NCI-H524 (cell line): ENCODE measurements around the gene KLHDC4.

Experiments
- DNase-seq, 2 experiments: peaks; one replicate each; lab custom pipeline; 2025; lab: John Stamatoyannopoulos, UW

KLHDC4 gene

DNA sequence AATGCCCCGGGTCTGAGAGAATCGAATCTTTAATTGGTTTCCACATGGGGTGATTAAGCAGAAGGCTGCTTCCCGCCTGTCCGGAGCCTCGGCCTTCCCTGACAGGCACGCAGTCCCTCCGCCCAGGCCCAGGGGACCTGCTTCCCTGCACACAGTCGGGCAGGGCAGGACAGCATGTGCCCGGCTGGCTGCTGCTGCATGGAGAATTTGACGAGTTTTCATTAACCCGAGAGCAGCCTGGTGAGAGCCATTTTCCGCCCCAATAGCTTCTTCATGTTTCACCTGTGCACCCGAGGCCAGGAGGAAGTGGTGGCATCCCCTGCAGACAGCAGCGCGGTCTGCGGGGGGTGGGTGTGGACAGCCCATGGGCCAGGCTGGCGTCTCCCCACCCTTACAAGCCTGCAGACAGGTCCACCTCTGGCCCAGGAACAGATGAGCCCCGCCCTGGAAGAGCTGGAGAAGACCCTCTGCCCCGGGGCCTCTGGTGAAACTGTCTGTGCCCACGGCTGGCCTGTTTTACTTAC is 67.0 kb downstream of the KLHDC4 start:
- no peak for DNase-seq

DNA sequence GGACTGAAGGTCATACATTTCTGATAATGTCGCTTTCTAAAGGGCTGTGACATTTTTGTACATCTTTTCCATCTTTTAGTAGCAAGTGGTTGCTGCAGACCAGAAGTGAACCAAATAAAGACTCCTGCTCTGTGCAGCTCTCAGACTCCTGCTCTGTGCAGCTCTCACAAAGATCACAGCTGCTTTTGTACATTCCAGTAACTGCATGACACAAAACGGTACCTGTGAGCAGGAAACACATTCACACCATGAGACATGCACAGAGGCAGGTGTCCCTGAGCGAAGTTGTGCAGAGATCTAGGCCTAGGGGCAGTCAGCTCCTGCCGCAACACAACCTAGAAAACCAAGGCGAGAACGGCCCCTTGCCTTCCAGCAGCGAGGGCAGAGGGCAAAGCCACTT is 67.5 kb downstream of the KLHDC4 start:
- no peak for DNase-seq

DNA sequence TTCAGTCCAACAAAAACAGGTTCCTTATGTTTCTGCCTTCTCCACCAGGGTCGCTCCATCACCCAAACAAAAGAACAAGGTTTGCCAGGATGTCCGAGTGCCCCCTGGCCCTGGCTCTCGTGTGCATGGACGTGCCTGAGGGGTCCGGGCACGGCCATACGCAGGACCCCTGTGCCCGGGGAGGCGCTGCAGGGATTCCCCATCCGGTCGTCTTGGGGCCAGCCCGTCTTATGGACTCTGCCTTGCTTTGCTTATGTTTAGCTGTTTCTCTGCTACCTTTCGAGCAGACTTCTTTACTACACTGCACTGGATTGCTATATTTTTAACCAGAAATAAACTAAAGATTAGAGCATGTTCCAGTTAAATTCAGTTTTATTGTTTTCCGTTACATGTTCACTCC is 68.0 kb downstream of the KLHDC4 start:
- no peak for DNase-seq

DNA sequence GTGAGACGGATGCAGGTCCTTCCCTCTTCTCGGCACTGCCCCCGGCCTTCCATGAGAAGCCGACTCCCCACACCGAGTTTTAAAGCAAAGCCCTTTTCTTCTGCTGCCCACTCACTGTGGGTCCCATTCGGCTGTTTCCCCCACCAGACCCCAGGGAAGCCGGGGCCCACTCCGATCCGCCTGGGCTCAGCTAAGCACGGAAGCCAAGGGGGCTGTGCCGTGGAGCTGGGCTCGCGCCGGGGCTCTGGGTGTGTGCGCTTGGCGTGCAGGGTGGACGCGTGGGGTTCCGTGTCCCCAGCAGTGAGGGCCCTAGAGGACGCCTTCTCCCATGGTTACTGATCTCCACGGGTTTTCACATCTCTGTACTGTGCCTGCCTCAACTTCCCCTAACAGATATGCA is 68.5 kb downstream of the KLHDC4 start:
- no peak for DNase-seq

DNA sequence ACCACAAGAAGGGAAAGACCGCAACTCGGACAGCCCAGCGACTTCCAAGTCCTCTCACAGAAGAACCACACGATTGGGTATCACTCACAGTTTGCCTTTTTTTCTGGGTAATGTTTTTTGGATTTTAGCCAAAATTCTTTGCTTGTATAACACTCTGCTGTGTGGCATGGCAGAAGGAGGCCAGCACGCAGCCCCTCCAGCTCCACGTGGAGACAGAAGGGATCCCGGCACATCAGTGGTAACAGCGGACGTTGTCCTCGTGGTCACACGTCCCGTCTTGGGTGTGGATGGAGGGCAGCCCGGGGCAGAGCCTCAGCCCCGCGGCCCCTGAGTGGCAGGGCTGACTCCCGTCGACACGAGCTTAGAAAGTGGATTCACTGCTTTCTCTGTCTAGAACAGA is 69.1 kb downstream of the KLHDC4 start:
- DNase-seq = no peak

DNA sequence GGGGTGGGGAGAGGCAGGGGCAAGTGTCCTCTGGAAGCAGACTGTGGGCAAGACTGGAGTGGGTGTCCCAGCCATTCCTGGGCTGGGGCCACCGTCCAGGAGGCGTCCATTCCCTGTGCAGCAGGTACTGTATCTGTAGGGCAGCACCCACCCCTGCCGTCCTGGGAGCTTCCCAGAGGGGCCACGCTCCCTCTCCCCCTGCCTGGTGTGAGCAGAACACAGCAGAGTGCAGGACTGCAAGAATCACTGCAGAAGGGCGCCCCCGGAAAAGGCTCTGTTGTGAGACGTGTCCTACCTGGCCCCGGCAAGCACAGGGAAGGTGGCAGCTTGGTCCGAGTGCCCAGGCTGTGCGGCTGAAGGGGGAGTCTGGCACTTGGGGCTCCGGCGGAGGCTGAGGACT is 70.3 kb downstream of the KLHDC4 start:
- DNase-seq = no peak

GRCh38 chr16:87694441-87695125 is 71.2 kb downstream of the KLHDC4 start:
- DNase-seq = no peak

- no peak for DNase-seq
Observed at GRCh38 chr16:87693827-87694226, 72.0 kb downstream of the KLHDC4 start.

DNA sequence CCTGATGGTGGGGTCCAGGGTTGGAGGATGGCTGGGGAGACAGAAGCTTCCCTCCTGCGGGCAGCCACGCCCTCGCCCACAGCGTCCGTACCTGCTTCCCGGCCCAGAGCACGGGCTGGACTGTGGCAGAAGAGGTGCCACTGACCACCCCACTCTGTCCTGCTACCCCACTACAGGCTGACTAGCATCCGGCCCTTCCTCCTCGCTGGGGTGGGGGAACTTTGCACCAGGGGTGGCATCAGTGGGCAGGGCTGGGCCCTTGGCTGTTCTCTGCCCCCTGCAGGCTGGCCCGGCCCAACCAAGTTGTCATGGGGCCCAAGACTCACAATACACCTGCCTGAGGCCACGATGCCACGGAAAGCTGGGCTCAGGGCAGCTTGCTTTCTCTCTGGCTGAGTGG is 73.0 kb downstream of the KLHDC4 start:
- DNase-seq = no peak

DNA sequence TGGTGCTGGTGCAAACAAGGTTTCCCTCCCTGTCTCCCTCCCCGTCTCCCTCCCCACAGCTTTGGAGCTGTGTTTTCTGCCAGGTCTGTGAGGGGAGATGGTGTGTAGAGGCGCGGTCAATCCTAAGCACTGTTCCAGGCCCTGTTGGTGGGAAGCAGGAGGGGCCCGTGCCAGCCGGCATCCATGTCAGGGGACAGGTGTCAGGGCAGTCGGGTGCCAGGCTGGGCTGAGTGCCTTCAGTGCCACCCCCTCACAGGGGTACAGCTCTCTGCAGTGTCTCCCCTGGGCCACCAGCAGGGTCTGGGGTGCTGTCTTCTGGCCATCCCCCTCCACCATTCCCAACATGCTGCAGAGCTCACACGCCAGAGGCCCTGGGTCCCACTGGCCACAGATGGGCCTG is 73.6 kb downstream of the KLHDC4 start:
- no peak for DNase-seq

- DNase-seq = no peak
Observed at GRCh38 chr16:87691686-87692079, 74.1 kb downstream of the KLHDC4 start.

DNA sequence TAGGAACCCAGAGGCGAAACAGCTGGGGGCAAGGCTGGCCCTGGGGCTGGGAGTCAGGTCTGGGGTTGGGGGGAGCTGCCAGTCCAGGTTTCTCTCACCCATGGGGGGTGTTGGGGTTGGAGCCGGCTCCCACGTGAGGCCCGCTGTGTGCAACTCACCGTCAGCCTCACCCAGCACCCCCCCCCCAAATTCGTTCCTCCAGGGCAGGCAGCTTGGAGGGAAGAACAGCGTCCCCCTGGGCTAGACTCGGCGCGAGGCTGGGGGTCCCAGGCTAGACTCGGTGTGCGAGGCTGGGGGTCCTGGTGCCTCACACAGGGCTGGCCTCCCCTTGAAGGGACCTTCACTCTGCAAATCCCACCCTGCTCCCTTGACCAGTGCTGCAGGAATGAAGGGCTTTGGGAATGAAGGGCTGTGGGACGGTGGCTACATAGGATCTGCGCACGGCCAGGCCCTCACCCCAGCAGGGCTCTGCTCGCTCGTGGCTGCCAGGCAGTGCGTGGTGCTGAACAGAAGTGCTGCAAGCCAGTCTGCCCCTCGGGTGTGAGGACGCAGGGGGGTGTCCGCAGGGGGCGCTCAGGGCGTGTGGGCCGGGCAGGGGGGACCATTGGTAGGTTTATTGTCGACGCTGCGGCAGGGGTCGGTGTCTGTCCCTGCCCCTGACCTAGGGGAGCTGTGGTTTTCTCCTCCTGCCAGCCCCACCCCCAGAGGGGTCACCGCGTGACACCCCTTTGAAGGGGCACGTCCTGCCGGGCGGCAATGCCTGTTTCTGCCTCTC is 74.7 kb downstream of the KLHDC4 start:
- DNase-seq = peak in 1 of 2 experiments; percentile 29

- no peak for DNase-seq
Observed at GRCh38 chr16:87689956-87690465, 75.8 kb downstream of the KLHDC4 start.

- peak in 1 of 2 experiments; percentile 14 for DNase-seq
Observed at GRCh38 chr16:87688876-87689815, 76.6 kb downstream of the KLHDC4 start.

DNA sequence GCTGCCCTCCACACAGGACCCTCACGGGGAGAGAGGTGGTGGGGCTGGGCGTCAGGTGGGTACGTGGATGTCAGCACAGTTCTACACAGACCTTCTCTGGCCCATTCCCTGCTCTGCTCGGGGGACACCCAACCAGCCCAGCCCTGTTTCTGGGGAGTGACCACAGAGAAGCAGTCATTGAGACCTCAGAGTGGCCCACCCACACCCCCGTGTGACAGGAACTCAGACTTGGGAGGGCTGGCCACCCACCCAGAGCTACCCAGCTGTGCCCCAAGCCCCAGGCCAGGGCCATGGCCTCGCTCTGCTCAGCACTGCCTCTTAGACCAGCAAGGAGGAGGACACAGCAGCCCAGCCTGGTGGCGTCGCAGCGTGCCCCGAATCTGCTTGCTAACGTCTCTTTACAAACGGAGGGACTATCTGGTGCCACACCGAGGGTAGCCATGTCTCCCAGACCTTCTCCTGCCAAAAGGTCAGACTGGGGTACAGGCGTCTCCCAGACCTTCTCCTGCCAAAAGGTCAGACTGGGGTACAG is 77.7 kb downstream of the KLHDC4 start:
- DNase-seq = no peak

DNA sequence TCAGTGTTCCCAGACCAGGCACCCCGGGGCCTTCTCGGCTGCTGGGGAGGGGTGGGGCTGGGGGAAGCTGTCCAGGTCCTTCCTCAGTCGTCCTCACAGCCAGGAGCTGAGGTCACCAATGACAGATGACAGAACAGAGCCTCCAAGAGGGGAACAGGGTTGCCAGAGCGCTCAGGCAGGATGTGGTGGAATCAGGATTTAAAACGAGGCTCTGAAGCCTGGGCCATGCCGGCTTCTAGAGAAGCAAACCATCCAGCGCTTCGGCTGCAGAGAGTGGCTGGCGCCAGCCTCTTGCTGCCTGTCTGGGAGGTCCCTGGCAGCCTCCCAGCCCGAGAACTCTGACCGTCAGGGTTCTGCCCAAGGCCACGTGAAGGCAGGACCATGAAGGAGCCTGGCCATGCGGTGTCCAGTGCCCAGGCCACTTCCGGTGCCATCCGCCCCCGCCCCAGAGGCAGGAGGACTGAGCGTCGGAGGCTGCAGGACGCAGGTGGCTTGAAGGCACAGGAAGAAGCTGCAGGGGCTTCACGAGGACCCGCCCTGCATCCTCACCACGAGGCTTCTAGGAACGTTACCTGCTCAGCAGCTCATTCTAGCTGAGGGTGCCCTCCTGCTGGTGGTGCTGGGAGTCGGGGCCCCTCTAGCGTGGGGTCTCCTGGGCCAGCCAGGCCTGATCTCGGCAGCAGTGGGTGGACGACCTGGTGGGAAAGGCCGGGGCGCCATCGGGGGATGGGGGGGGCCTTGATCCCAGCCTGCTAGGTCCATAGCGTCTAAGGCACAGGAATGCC is 78.5 kb downstream of the KLHDC4 start:
- DNase-seq = no peak

- DNase-seq = no peak
Observed at GRCh38 chr16:87686697-87687096, 79.1 kb downstream of the KLHDC4 start.

GRCh38 chr16:87685766-87686165 is 80.0 kb downstream of the KLHDC4 start:
- DNase-seq = no peak

DNA sequence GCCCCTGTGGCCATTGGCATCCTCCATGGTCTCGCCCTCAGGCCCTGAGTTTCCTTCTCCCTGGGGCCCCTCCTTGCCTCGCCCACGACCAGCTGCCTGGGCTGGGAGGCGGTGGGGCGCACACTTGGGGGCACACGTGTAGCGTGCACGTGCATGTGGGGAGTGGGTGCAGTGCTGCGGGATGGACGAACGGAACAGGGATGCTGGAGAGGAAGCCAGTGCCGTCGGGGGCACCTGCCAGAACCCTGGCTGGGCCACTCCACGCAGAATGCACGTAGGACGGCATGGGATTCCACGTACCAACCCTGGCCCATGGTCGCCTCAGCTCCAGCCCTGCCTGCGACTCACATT is 80.4 kb downstream of the KLHDC4 start:
- no peak for DNase-seq

DNA sequence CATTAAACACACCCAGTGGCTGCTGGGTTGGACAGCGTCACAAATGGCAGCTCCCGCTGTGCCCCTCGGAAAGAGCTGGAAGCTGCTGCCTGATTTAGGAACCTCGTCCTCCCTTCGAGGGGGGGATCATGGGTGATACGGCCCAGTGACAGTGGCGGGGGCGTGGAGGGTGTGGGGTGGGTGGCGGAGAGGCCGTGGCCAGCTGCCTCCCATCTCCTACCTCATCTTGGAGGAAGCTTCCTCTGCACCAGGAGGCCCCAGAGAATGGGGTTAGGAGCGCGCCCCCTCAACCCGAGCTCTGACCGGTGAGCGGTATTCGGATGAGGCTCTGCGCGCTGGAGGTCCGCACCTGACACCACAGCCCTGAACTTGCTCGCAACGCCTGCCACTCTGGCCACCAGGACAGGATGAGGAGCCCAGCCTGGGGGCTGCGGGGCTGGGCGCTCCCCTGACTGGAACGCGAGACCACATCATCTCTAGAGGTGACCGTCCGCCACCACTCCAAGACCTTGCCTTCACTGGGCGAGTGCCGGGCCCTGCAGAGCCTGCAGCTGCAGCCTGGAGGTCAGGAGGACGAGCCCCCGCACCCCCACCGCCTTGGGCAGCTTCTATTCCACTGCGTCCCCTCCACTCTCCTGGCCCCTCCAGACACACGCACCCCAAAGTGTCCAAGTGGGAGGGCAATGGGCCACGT is 80.9 kb downstream of the KLHDC4 start:
- no peak for DNase-seq
